HepG2 (cell line): ENCODE measurements around the gene HID1. TPM values are rescaled to one million over a fixed set of nuclear protein-coding genes. Genes with fewer than 3 reads are reported as not detected.

Experiments
- AHR ChIP-seq: IDR thresholded peaks from 2 replicates; pipeline ENCODE4 v1.6.1; 2018; ENCODE audit warnings: missing genetic modification reagents, missing compliant biosample characterization
- BCLAF1 ChIP-seq: fragments of 450-650 bp; IDR thresholded peaks from 2 replicates; pipeline ENCODE4 v1.6.1; 2017; ENCODE audit warnings: mild to moderate bottlenecking
- MXI1 ChIP-seq: IDR thresholded peaks from 3 replicates; pipeline ENCODE4 v1.6.1; 2012; ENCODE audit warnings: low read depth, low read length, inconsistent platforms, borderline replicate concordance
- PRPF4 ChIP-seq: fragments of 200-400 bp; formaldehyde crosslinking; IDR thresholded peaks from 2 replicates; pipeline ENCODE4 v1.6.1; 2016; ENCODE audit warnings: low read length, low read depth; ENCODE audit not compliant: poor library complexity, severe bottlenecking
- RCOR2 ChIP-seq: IDR thresholded peaks from 2 replicates; pipeline ENCODE4 v1.6.1; 2016; ENCODE audit warnings: missing biosample characterization, missing genetic modification reagents
- SP1 ChIP-seq, 2 experiments: fragments of 450-650 bp in 1 of 2; sonication (generic) in 1 of 2; formaldehyde crosslinking in 1 of 2; IDR thresholded peaks; 2 replicates each; pipeline versions ENCODE4 v1.4.0 to v1.6.1; 2016 to 2020; ENCODE audit warnings: missing genetic modification reagents in 1 of 2
- ZBTB21 ChIP-seq: sonication (generic); formaldehyde crosslinking; IDR thresholded peaks from 2 replicates; pipeline ENCODE4 v1.4.0; 2020; ENCODE audit warnings: missing genetic modification reagents
- ZBTB33 ChIP-seq: sonication (generic); formaldehyde crosslinking; IDR thresholded peaks from 2 replicates; pipeline ENCODE4 v1.4.0; 2020; ENCODE audit warnings: missing genetic modification reagents
- ZMYM3 ChIP-seq: sonication (generic); formaldehyde crosslinking; IDR thresholded peaks from 2 replicates; pipeline ENCODE4 v1.5.1; 2020; ENCODE audit warnings: mild to moderate bottlenecking, missing genetic modification reagents
- ZNF230 ChIP-seq: sonication (generic); formaldehyde crosslinking; IDR thresholded peaks from 2 replicates; pipeline ENCODE4 v1.4.0; 2020; ENCODE audit warnings: mild to moderate bottlenecking, missing genetic modification reagents
- ZNF543 ChIP-seq: sonication (generic); formaldehyde crosslinking; IDR thresholded peaks from 2 replicates; pipeline ENCODE4 v1.4.0; 2020; ENCODE audit warnings: mild to moderate bottlenecking, missing genetic modification reagents
- ZNF546 ChIP-seq: sonication (generic); formaldehyde crosslinking; conservative IDR thresholded peaks from 2 replicates; pipeline ENCODE4 v1.8.1; 2023; ENCODE audit warnings: mild to moderate bottlenecking, missing genetic modification reagents
- ZNF614 ChIP-seq: IDR thresholded peaks from 2 replicates; pipeline ENCODE4 v1.6.1; 2018; ENCODE audit warnings: missing biosample characterization, missing genetic modification reagents, inconsistent platforms, borderline replicate concordance
- ZNF883 ChIP-seq: sonication (generic); formaldehyde crosslinking; IDR thresholded peaks from 2 replicates; pipeline ENCODE4 v1.5.1; 2020; ENCODE audit warnings: mild to moderate bottlenecking, missing genetic modification reagents; ENCODE audit errors: not compliant biosample characterization
- polyA plus RNA-seq, 8 experiments: library from polyadenylated mRNA; depleted of rRNA in 3 of 8; stranded (reverse) in 7 of 8; unstranded in 1 of 8; fragments of >200 nt; fragmentation: Illumina TruSeq in 4 of 8; extraction: Trizol in 4 of 8; gene quantifications; 2 replicates each; pipeline versions ENCODE4 v1.2.1 to v1.2.3, GENCODE V29; 2011 to 2016; ENCODE audit warnings: low read depth in 4 of 8, missing spikeins in 1 of 8, mixed read lengths in 1 of 8; ENCODE audit not compliant: insufficient read depth in 1 of 8
- total RNA-seq, 5 experiments: library from RNA; depleted of rRNA; stranded (reverse); fragments of >200 nt; fragmentation: Illumina TruSeq; extraction: Trizol; gene quantifications; 2 replicates each; pipeline ENCODE4 v1.2.3, GENCODE V29; 2016; ENCODE audit warnings: low read depth in 1 of 5
- TF ChIP-seq, protein P1 (sequence below): sonication (generic); formaldehyde crosslinking; IDR thresholded peaks from 2 replicates; pipeline ENCODE4 v1.4.0; 2020; ENCODE audit warnings: mild to moderate bottlenecking, missing genetic modification reagents

Gene HID1
- total and polyA plus RNA-seq, 2 of the 13 experiments (the other 11 are each of a cell fraction or from before 2014, with no cell fraction given) = 2.1 to 10.6 TPM

- TF ChIP-seq BCLAF1 = no peak
- TF ChIP-seq RCOR2 (CRISPR knock-in tag) = no peak
- peak; percentile 45; the same call in 2 of the 3 replicates for TF ChIP-seq MXI1
- TF ChIP-seq AHR (CRISPR knock-in tag) = no peak; the same call in 1 of the 2 replicates
- TF ChIP-seq ZNF614 (CRISPR knock-in tag) = peak; percentile 39; the same call in 1 of the 2 replicates
- TF ChIP-seq ZNF543 (CRISPR knock-in tag) = peak; percentile 67; the same call in 1 of the 2 replicates
- peak; percentile 27; the same call in 1 of the 2 replicates for TF ChIP-seq ZBTB21 (CRISPR knock-in tag)
- TF ChIP-seq SP1 (IDR thresholded peaks at IDR 0.05) = no peak
- peak; percentile 71; the same call in 1 of the 2 replicates for TF ChIP-seq SP1 (CRISPR knock-in tag; IDR thresholded peaks at IDR 0.05)
- TF ChIP-seq PRPF4 = no peak
- TF ChIP-seq ZNF546 (CRISPR knock-in tag) = 0 out of 2 replicates have a peak, but pooled peaks have one; percentile 29
- TF ChIP-seq ZNF230 (CRISPR knock-in tag) = peak; percentile 47; the same call in 1 of the 2 replicates
- TF ChIP-seq ZNF883 = peak; percentile 81
- TF ChIP-seq ZBTB33 (CRISPR knock-in tag) = peak; percentile 91
- TF ChIP-seq, protein P1, sequence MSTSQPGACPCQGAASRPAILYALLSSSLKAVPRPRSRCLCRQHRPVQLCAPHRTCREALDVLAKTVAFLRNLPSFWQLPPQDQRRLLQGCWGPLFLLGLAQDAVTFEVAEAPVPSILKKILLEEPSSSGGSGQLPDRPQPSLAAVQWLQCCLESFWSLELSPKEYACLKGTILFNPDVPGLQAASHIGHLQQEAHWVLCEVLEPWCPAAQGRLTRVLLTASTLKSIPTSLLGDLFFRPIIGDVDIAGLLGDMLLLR (CRISPR knock-in tag) = peak; percentile 89
- TF ChIP-seq ZMYM3 = 0 out of 2 replicates have a peak, but pooled peaks have one; percentile 11
These were observed 11.8 kb downstream of the HID1 start (continued) for GRCh38 chr17:74960570-74961342.
